Measurements from ENCODE around the gene EXOC1L. TPM values are rescaled to one million over a fixed set of nuclear protein-coding genes. Genes with fewer than 3 reads are reported as not detected.

EXOC1L gene, protein sequence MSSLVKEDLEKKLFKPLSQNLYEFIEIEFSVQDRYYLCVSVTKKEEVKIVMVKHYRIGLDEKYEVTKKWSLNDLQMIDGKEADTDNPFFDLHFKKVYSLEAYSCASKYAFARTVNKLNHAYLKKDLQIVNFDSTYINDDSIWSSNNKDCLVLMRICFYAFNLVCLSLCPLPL
- not detected in 2 replicates for total RNA-seq

GRCh38 chr4:55819634-55820033 lies at the start of gene EXOC1L:
EXOC1L (plus strand) TSS chr4:55819790; CDS start chr4:55820027, 237 bp downstream.

DNA sequence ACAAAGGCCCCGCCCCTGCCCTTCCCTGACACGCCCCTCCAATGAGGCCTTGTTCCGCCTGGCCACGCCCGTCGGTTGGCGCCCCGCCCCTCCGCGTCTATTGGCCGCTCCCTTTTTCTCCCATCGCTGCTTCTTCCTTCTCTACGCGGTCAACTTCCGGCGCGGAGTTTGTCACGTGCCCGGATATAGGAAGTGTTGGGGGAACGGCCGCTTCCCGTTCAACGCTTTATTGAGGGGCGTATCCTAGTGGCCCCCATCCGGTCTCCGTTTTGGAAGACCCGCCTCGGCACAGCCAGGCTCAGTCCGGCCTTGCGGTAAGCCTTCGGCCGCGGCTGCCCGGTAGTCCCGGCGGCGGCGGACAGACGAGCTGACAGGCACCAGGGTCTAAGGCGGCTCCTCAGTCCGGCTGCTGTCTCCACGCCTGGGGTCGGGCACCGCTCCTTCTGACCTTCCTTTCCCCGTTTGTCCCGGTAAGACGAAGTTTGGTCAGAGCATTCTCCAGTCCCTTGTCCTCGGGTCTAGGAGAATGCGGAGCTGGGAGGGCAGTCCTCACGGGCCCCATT lies 34.0 kb downstream of the EXOC1L start, which contains the start of gene EXOC1:
TSS of gene EXOC1 (plus strand) at position 165 of the 563 bp plus-strand sequence. CDS start 4,676 bp downstream, outside the sequence.

Other genes starting within 250 kb of the EXOC1L start
- gene PDCL2, start 227.5 kb upstream of the EXOC1L start, total RNA-seq = not detected in 2 replicates
- gene NMU, start 183.5 kb upstream of the EXOC1L start, total RNA-seq = not detected in 2 replicates
- gene EXOC1, start 33.9 kb downstream of the EXOC1L start, total RNA-seq = 37.7 and 44.8 TPM in 2 replicates
- 7.5 and 10.6 TPM in 2 replicates for gene CEP135, start 129.2 kb downstream of the EXOC1L start, total RNA-seq